ENCODE results near the gene KLHL10.

KLHL10 gene

DNA sequence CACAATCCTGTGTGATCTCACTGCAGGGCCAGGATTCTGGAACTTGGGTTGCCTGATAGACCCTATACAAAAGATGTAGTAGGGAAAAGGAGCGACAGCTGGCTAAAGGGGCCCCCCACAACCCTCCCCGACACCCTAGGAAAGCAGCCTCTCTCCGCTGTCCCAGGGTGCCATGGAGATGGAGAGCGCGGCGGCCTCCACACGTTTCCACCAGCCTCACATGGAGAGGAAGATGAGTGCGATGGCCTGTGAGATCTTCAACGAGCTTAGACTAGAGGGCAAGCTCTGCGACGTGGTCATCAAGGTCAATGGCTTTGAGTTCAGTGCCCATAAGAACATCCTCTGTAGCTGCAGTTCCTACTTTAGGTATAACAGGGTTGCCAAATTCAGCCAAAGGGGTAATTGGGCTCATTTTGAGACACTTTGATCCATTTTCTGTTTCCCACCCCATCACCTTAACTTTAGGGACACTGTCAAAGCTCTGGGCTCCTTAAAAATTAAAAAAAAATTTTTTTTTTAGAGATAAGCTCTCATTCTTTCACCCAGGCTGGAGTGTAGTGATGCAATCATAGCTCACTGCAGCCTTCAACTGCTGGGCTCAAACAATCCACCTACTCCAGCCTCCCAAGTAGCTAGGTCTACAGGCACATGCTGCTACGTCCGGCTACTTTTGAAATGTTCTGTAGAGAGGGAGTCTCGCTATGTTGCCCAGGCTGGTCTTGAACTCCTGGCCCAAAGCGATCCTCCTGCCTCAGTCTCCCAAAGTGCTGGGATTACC, at the start of gene KLHL10:
Gene KLHL10, plus strand, starts transcription at position 65 of the 778 bp plus-strand sequence. Its CDS starts 108 bp downstream, at position 173.
- H4K20me1 ChIP-seq (ENCODE audit: insufficient read depth): no peaks in the 10 kb centered on the region
- H3K4me1 ChIP-seq (ENCODE audit: low read depth, poor library complexity, severe bottlenecking): peaks cover 17% of the 10 kb centered on the region
- TF ChIP-seq, protein P1, sequence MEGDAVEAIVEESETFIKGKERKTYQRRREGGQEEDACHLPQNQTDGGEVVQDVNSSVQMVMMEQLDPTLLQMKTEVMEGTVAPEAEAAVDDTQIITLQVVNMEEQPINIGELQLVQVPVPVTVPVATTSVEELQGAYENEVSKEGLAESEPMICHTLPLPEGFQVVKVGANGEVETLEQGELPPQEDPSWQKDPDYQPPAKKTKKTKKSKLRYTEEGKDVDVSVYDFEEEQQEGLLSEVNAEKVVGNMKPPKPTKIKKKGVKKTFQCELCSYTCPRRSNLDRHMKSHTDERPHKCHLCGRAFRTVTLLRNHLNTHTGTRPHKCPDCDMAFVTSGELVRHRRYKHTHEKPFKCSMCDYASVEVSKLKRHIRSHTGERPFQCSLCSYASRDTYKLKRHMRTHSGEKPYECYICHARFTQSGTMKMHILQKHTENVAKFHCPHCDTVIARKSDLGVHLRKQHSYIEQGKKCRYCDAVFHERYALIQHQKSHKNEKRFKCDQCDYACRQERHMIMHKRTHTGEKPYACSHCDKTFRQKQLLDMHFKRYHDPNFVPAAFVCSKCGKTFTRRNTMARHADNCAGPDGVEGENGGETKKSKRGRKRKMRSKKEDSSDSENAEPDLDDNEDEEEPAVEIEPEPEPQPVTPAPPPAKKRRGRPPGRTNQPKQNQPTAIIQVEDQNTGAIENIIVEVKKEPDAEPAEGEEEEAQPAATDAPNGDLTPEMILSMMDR (conservative IDR thresholded peaks at IDR 0.05; ENCODE audit: low read depth, low read length): no peak
- H3K36me3 ChIP-seq (ENCODE audit: insufficient read depth): no peaks in the 10 kb centered on the region
- peak within 1 kb of the TSS; percentile 8; the same call in 1 of the 2 replicates for H3K27ac ChIP-seq
- H2AFZ ChIP-seq (ENCODE audit: low read depth): peak within 1 kb of the TSS; percentile 100
- H3K4me2 ChIP-seq: peak within 1 kb of the TSS; percentile 99
- peak within 1 kb of the TSS; percentile 35; the same call in 1 of the 2 replicates for H3K9ac ChIP-seq
- no peaks in the 10 kb centered on the region; the same call in 1 of the 2 replicates for H3K79me2 ChIP-seq (ENCODE audit: insufficient read depth, low read depth)
- no peaks in the 10 kb centered on the region for H3K27me3 ChIP-seq (ENCODE audit: insufficient read depth, low read depth)
- H3K4me3 ChIP-seq (IDR thresholded peaks at IDR 0.05; ENCODE audit: insufficient read depth, low read depth, low read length): no peak within 1 kb of the TSS

DNA sequence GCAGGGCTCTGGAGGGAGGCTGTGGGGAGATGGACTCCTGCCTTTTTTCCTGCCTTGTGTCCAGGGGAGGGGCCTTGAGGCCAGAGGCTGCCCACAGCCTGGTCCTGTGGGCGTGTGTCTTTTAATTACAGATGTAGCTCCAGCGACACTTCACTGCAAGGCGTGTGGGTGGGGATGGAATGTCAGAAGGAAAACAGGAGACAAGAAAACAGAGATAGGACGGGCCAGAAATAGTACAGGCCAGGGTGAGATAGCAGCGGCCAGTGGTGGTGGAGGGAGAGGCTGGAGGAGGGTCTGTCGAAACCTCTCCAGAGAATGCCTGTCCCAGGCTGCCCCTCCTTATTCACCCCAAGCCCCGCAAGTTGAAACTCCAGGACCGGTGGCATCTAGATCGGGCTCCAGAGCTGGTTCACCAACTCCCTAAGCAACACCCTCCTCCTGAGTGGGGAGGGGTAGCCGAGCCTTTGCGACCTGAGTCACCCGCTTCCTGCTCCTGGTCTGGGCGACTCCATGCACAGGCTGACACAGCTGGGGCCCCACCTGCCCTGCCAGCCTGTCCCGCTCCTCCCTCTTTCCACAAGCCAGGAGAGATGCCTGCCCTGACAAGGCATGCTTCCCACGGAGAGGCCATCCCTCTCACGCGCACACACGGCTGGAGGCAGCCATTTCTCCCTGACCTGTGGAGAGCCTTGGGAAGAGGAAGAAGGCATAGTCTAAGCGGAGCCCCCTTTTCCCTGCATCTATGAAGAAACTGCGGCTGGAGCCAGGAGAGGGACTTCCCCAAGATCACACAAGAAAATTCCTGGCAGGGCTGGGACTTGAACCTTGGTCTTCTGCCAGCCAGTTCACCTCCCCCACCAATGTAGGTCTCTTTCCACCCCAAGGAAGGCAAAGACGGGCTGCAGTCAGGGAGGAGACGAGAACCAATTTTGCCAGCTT, 44.5 kb upstream of the KLHL10 start:
- H3K4me3 ChIP-seq (IDR thresholded peaks at IDR 0.05; ENCODE audit: insufficient read depth, low read depth, low read length): no peak overlapping the region

DNA sequence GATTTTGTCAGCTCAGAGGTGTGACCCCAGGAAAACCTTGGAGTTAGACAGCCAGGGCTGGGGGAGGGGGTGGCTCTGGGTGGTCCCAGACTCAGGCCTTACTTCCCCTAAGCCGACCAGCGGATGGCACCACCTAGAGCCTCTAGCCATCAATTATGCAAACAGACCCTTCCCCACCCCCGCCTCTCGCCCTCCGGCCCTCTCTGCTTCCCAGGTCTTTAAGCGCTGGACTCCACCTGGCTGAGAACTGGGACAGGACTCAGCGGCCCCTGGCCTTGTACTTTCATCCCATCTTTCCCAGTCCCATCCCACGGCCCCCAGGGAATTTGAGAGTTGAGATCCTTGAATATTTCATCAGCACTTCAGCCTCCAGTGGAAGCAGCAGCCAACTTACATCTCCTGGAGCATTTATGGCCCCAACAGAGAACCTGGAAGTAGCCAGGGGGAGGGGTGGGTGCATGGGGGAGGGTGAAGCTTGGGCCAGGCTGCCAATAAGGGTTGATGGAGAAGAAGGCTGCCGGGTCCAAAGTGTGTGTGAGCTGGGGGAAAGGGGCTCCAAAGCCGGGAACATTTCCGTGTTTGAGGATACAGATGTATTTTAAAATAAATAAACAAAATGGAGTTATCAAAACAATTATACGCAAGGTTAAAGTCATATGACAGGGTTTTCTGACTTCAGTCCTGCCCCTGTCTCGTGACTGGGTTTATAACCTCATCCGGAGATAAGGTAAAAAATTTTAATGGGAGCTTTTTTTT, 43.7 kb upstream of the KLHL10 start:
- no peak overlapping the region for H3K27ac ChIP-seq
- TF ChIP-seq, protein P1 (conservative IDR thresholded peaks at IDR 0.05; ENCODE audit: low read depth, low read length): no peak
- no peak overlapping the region for H3K9ac ChIP-seq
- no peaks in the 10 kb centered on the region for H3K4me1 ChIP-seq (ENCODE audit: low read depth, poor library complexity, severe bottlenecking)
- H3K4me2 ChIP-seq: no peak overlapping the region
- H3K4me3 ChIP-seq (IDR thresholded peaks at IDR 0.05; ENCODE audit: insufficient read depth, low read depth, low read length): no peak overlapping the region
- no peak overlapping the region for H2AFZ ChIP-seq (ENCODE audit: low read depth)
- H4K20me1 ChIP-seq (ENCODE audit: insufficient read depth): no peaks in the 10 kb centered on the region
- H3K36me3 ChIP-seq (ENCODE audit: insufficient read depth): no peaks in the 10 kb centered on the region
- no peaks in the 10 kb centered on the region for H3K27me3 ChIP-seq (ENCODE audit: insufficient read depth, low read depth)
- no peaks in the 10 kb centered on the region for H3K79me2 ChIP-seq (ENCODE audit: insufficient read depth, low read depth)

More for the DNA sequence above, 44.5 kb upstream of the KLHL10 start:
- H2AFZ ChIP-seq (ENCODE audit: low read depth): no peak overlapping the region; the same call in 1 of the 2 replicates
- no peaks in the 10 kb centered on the region for H3K27me3 ChIP-seq (ENCODE audit: insufficient read depth, low read depth)
- H4K20me1 ChIP-seq (ENCODE audit: insufficient read depth): no peaks in the 10 kb centered on the region
- H3K79me2 ChIP-seq (ENCODE audit: insufficient read depth, low read depth): no peaks in the 10 kb centered on the region
- TF ChIP-seq, protein P1 (conservative IDR thresholded peaks at IDR 0.05; ENCODE audit: low read depth, low read length): no peak
- H3K36me3 ChIP-seq (ENCODE audit: insufficient read depth): no peaks in the 10 kb centered on the region
- H3K4me2 ChIP-seq: no peak overlapping the region
- H3K9ac ChIP-seq: no peak overlapping the region
- no peak overlapping the region for H3K27ac ChIP-seq
- no peaks in the 10 kb centered on the region for H3K4me1 ChIP-seq (ENCODE audit: low read depth, poor library complexity, severe bottlenecking)

DNA sequence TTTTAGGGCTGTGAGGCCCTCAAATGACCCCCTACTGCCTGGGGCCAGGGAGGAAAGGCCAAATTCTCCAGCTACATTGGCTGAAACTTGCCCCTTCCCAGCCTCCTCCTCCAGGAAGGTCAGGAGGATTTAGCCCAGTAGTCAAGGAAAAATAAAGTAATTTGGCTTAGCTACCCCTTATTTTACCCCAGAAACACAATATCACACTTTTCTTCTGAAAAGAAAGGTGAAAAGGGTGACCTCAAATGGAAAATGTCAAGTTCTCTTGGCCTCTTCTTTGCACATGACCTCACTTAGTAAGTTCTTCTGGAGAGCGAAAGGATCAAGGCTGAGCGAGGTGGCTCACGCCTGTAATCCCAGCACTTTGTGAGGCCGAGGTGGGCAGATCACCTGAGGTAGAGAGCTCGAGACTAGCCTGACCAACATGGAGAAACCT, 43.1 kb upstream of the KLHL10 start:
- Histone ChIP-seq H3K4me3 (IDR thresholded peaks at IDR 0.05; ENCODE audit: insufficient read depth, low read depth, low read length) (no peak overlapping the region), H3K27me3 (ENCODE audit: insufficient read depth, low read depth) (no peaks in the 10 kb centered on the region), H3K9ac (no peak overlapping the region), H3K79me2 (ENCODE audit: insufficient read depth, low read depth) (no peaks in the 10 kb centered on the region), H2AFZ (ENCODE audit: low read depth) (no peak overlapping the region), H4K20me1 (ENCODE audit: insufficient read depth) (no peaks in the 10 kb centered on the region), H3K4me1 (ENCODE audit: low read depth, poor library complexity, severe bottlenecking) (no peaks in the 10 kb centered on the region), H3K27ac (no peak overlapping the region), H3K36me3 (ENCODE audit: insufficient read depth) (no peaks in the 10 kb centered on the region), H3K4me2 (no peak overlapping the region)
- TF ChIP-seq, protein P1 (conservative IDR thresholded peaks at IDR 0.05; ENCODE audit: low read depth, low read length): no peak

Measured in KMS-11 (cell line).